SK-N-SH treated with all-trans-retinoic acid at 6 μM for 48 hours (cell line): ENCODE results near the gene DCST2.

ENCODE experiments used
- TOX ChIP-seq: fragments of 250-450 bp; sonication (Bioruptor Pico); IDR thresholded peaks from 2 replicates; pipeline ENCODE4 v1.8.0; 2021; ENCODE audit warnings: mild to moderate bottlenecking, moderate library complexity, borderline replicate concordance
- ZFP3 ChIP-seq: fragments of 250-450 bp; sonication (Bioruptor Pico); IDR thresholded peaks from 2 replicates; pipeline ENCODE4 v1.5.0; 2020; ENCODE audit warnings: mild to moderate bottlenecking, moderate library complexity
- ZFP30 ChIP-seq: fragments of 450-650 bp; formaldehyde crosslinking; IDR thresholded peaks from 2 replicates; pipeline ENCODE4 v1.5.0; 2022; ENCODE audit warnings: mild to moderate bottlenecking, moderate library complexity
- TF ChIP-seq, protein P1 (sequence below): fragments of 250-450 bp; sonication (Bioruptor Pico); IDR thresholded peaks from 2 replicates; pipeline ENCODE4 v1.8.0; 2021; ENCODE audit warnings: low read depth, mild to moderate bottlenecking, moderate library complexity, borderline replicate concordance
- TF ChIP-seq, protein P2 (sequence below): fragments of 250-450 bp; sonication (Bioruptor Pico); IDR thresholded peaks from 2 replicates; pipeline ENCODE4 v1.5.1; 2020; ENCODE audit warnings: low read depth, mild to moderate bottlenecking, moderate library complexity

DNA sequence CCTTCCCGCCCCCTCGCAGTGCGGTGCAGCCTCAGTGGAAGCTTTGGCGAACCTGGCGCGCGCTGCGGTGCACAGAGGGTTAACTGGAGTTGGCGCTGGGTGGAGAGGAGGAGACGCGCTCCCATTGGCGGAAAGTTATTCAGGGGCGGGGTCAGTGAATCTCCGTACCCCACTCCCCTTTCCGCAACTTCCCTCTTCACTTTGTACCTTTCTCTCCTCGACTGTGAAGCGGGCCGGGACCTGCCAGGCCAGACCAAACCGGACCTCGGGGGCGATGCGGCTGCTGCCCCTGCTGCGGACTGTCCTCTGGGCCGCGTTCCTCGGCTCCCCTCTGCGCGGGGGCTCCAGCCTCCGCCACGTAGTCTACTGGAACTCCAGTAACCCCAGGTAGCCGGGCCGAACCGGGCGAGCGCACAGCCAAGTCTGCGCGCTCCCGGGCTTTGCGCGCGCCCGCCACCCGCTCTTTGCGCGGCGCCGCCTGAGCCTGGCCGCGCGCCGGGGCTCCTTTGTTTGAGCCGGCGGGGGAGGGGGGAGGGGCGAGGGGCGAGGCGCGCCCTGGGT lies 30.0 kb upstream of the DCST2 start, which contains the start of gene EFNA4:
- TF ChIP-seq ZFP30 (CRISPR knock-in tag) (no peak), TOX (no peak), ZFP3 (CRISPR knock-in tag) (no peak)
- TF ChIP-seq, protein P1, sequence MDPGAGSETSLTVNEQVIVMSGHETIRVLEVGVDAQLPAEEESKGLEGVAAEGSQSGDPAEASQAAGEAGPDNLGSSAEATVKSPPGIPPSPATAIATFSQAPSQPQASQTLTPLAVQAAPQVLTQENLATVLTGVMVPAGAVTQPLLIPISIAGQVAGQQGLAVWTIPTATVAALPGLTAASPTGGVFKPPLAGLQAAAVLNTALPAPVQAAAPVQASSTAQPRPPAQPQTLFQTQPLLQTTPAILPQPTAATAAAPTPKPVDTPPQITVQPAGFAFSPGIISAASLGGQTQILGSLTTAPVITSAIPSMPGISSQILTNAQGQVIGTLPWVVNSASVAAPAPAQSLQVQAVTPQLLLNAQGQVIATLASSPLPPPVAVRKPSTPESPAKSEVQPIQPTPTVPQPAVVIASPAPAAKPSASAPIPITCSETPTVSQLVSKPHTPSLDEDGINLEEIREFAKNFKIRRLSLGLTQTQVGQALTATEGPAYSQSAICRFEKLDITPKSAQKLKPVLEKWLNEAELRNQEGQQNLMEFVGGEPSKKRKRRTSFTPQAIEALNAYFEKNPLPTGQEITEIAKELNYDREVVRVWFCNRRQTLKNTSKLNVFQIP (CRISPR knock-in tag) = no peak
- TF ChIP-seq, protein P2, sequence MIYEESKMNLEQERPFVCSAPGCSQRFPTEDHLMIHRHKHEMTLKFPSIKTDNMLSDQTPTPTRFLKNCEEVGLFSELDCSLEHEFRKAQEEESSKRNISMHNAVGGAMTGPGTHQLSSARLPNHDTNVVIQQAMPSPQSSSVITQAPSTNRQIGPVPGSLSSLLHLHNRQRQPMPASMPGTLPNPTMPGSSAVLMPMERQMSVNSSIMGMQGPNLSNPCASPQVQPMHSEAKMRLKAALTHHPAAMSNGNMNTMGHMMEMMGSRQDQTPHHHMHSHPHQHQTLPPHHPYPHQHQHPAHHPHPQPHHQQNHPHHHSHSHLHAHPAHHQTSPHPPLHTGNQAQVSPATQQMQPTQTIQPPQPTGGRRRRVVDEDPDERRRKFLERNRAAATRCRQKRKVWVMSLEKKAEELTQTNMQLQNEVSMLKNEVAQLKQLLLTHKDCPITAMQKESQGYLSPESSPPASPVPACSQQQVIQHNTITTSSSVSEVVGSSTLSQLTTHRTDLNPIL (CRISPR knock-in tag) = no peak
